GM12878 (cell line): ENCODE data around the gene CD2. TPM values are rescaled to one million over a fixed set of nuclear protein-coding genes. Genes with fewer than 3 reads are reported as not detected.

Experiments
- ATAC-seq: fragments of 200-7000 bp; cut with Tn5 transposase; 3 replicates; pipeline ENCODE4 v1.9.1; 2020; ENCODE audit warnings: mild to moderate bottlenecking, moderate library complexity
- BruUV-seq: library from RNA; stranded (reverse); fragments of 400-500 nt; replicated peaks from 2 replicates; lab custom pipeline; 2021; lab: Mats Ljungman, UMichigan
- CTCF ChIA-PET: fragments of 300-600 bp; sonication (Branson Sonifier 250); formaldehyde crosslinking; extraction: SDS; loops from one replicate; lab custom pipeline; 2021; ENCODE audit warnings: inconsistent platforms; lab: Yijun Ruan, JAX
- POLR2A ChIA-PET: fragments of 350-600 bp; formaldehyde crosslinking; extraction: SDS; loops from one replicate; lab custom pipeline; 2021; ENCODE audit warnings: inconsistent platforms; lab: Charles Lee
- RAD21 ChIA-PET: fragments of 300-600 bp; sonication (Branson Sonifier 250); formaldehyde crosslinking; loops from one replicate; lab custom pipeline; 2023; ENCODE audit warnings: antibody characterized with exemption; ENCODE audit not compliant: unreplicated experiment; lab: Charles Lee
- SMC1A ChIA-PET: fragments of 300-600 bp; sonication (Branson Sonifier 250); formaldehyde crosslinking; loops from one replicate; lab custom pipeline; 2023; ENCODE audit not compliant: unreplicated experiment, uncharacterized antibody; lab: Charles Lee
- DNase-seq: peaks from one replicate; pipeline ENCODE4 v3.0.0-alpha.2; 2011; ENCODE audit warnings: low read depth, low spot score
- FAIRE-seq: peaks from 3 replicates; lab custom pipeline; 2011; peaks lifted over from hg19 to GRCh38; lab: Jason Lieb, UNC
- H2AFZ ChIP-seq: 2 replicates; pipeline ENCODE4 v1.6.0; 2011; ENCODE audit warnings: low read depth, low read length, control low read depth; ENCODE audit not compliant: control insufficient read depth
- H3K27ac ChIP-seq: 2 replicates; pipeline ENCODE4 v1.5.1; 2011; ENCODE audit warnings: control low read depth; ENCODE audit not compliant: control insufficient read depth, insufficient read depth
- H3K27me3 ChIP-seq, 2 experiments: replicated peaks in 1 of 2; 2 replicates each; pipeline versions ENCODE4 v1.6.0 to v1.6.1; 2011; ENCODE audit warnings: low read length in 1 of 2; ENCODE audit not compliant: control insufficient read depth in 2 of 2, insufficient read depth in 2 of 2
- H3K36me3 ChIP-seq, 2 experiments: 2 replicates each; pipeline ENCODE4 v1.5.1; 2011; ENCODE audit warnings: low read length in 1 of 2; ENCODE audit not compliant: control insufficient read depth in 2 of 2, insufficient read depth in 2 of 2
- H3K4me1 ChIP-seq: 2 replicates; pipeline ENCODE4 v1.6.1; 2011; ENCODE audit warnings: mild to moderate bottlenecking, low read length, moderate library complexity, mixed read lengths; ENCODE audit not compliant: control insufficient read depth, insufficient read depth
- H3K4me2 ChIP-seq: 2 replicates; pipeline ENCODE4 v1.6.0; 2011; ENCODE audit warnings: control low read depth; ENCODE audit not compliant: control insufficient read depth, insufficient read depth
- H3K4me3 ChIP-seq: fragments of 200-600 bp; sonication (generic); 2 replicates; pipeline ENCODE4 v1.5.1; 2016
- H3K79me2 ChIP-seq: 2 replicates; pipeline ENCODE4 v1.6.0; 2011; ENCODE audit warnings: low read length; ENCODE audit not compliant: control insufficient read depth, insufficient read depth
- H3K9ac ChIP-seq: 2 replicates; pipeline ENCODE4 v1.8.0; 2011; ENCODE audit warnings: low read length, control low read depth, mixed read lengths; ENCODE audit not compliant: control insufficient read depth, insufficient read depth
- H3K9me3 ChIP-seq: replicated peaks from 3 replicates; pipeline ENCODE4 v1.5.1; 2011; ENCODE audit warnings: mild to moderate bottlenecking, low read length; ENCODE audit not compliant: control insufficient read depth, insufficient read depth
- H4K20me1 ChIP-seq: 2 replicates; pipeline ENCODE4 v1.6.0; 2011; ENCODE audit not compliant: control insufficient read depth, insufficient read depth
- ASH2L ChIP-seq: fragments of 300-600, 200-600 bp; sonication (generic); IDR thresholded peaks from 2 replicates; pipeline ENCODE4 v1.6.1; 2017; ENCODE audit warnings: low read depth, mild to moderate bottlenecking, borderline replicate concordance
- BMI1 ChIP-seq: fragments of 450-650 bp; IDR thresholded peaks from 2 replicates; pipeline ENCODE4 v1.6.1; 2016; ENCODE audit warnings: mild to moderate bottlenecking, moderate library complexity, borderline replicate concordance
- CHD4 ChIP-seq: fragments of 200-600 bp; sonication (generic); IDR thresholded peaks from 2 replicates; pipeline ENCODE4 v1.6.1; 2016; ENCODE audit warnings: mild to moderate bottlenecking
- CUX1 ChIP-seq: IDR thresholded peaks from 2 replicates; pipeline ENCODE4 v1.6.1; 2012; ENCODE audit warnings: improper control_type of control experiment, low read depth, low read length; ENCODE audit not compliant: insufficient replicate concordance
- DPF2 ChIP-seq: fragments of 450-650 bp; IDR thresholded peaks from 2 replicates; pipeline ENCODE4 v1.6.1; 2017; ENCODE audit warnings: mild to moderate bottlenecking
- GABPA ChIP-seq: IDR thresholded peaks from 2 replicates; pipeline ENCODE4 v1.6.1; 2014; ENCODE audit warnings: antibody characterized with exemption, low read depth, mild to moderate bottlenecking, inconsistent platforms
- HDAC2 ChIP-seq: fragments of 200-600 bp; sonication (generic); IDR thresholded peaks from 2 replicates; pipeline ENCODE4 v1.6.1; 2017
- MTA2 ChIP-seq: fragments of 450-650 bp; IDR thresholded peaks from 2 replicates; pipeline ENCODE4 v1.6.1; 2016; ENCODE audit warnings: low read depth, mild to moderate bottlenecking, moderate library complexity
- PAX5 ChIP-seq: IDR thresholded peaks from 2 replicates; pipeline ENCODE4 v1.6.1; 2011; ENCODE audit warnings: low read depth, low read length, borderline replicate concordance
- POLR2A ChIP-seq: IDR thresholded peaks from 2 replicates; pipeline ENCODE4 v1.6.1; 2011; ENCODE audit warnings: low read depth, mild to moderate bottlenecking, low read length
- SMAD5 ChIP-seq: IDR thresholded peaks from 2 replicates; pipeline ENCODE4 v1.6.1; 2016; ENCODE audit warnings: antibody characterized with exemption, low read depth
- SUZ12 ChIP-seq: fragments of 200-600 bp; sonication (generic); IDR thresholded peaks from one replicate; pipeline ENCODE4 v1.6.1; 2018; ENCODE audit warnings: antibody characterized with exemption, mild to moderate bottlenecking; ENCODE audit not compliant: unreplicated experiment
- ZNF622 ChIP-seq: fragments of 450-650 bp; IDR thresholded peaks from 2 replicates; pipeline ENCODE4 v1.6.1; 2017; ENCODE audit warnings: mild to moderate bottlenecking, inconsistent platforms
- WGBS: methylation state at CpG from one replicate; pipeline ENCODE4 v1.1.6; 2016; ENCODE audit warnings: low lambda C conversion rate; ENCODE audit not compliant: insufficient replicate concordance, insufficient coverage; ENCODE audit errors: missing lambda C conversion rate; 5-methylcytosine and 5-hydroxymethylcytosine counted together
- in situ Hi-C: fragments of 300-500 bp; cut with MboI; formaldehyde crosslinking; loops from 9 replicates; pipeline ENCODE4 v1.14.3; 2018; ENCODE audit warnings: mixed read lengths
- intact Hi-C: fragments of 100-400 bp; cut with micrococcal nuclease; formaldehyde crosslinking; loops from one replicate; pipeline ENCODE4 v1.14.2; 2022; ENCODE audit not compliant: unreplicated experiment
- polyA plus RNA-seq, 11 experiments: library from polyadenylated mRNA; depleted of rRNA in 4 of 11; unstranded in 6 of 11; stranded (reverse) in 5 of 11; fragments of >200 nt; fragmentation: Nextera tagmentation in 4 of 11; fragmentation: Illumina TruSeq in 1 of 11; extraction: Ambion mirVana in 4 of 11; extraction: Trizol in 1 of 11; gene quantifications; 1 replicate in 1 of 11; 2 replicates in 10 of 11; pipeline versions ENCODE4 v1.2.1 to v1.2.3, GENCODE V29; 2011 to 2016; ENCODE audit warnings: inconsistent platforms in 2 of 11, missing spikeins in 2 of 11, low read depth in 1 of 11
- total RNA-seq, 4 experiments: library from RNA; depleted of rRNA in 3 of 4; stranded (reverse); fragments of >200 nt in 3 of 4; fragmentation: Illumina TruSeq in 1 of 4; extraction: Trizol in 1 of 4; gene quantifications; 2 replicates each; pipeline versions ENCODE4 v1.2.1 to v1.2.3, GENCODE V29; 2013 to 2021
- TF ChIP-seq, protein P1 (sequence below): fragments of 450-650 bp; IDR thresholded peaks from 2 replicates; pipeline ENCODE4 v1.6.1; 2018; ENCODE audit warnings: mild to moderate bottlenecking, low read depth, moderate library complexity; ENCODE audit not compliant: partially characterized antibody

The CD2 gene
- total and polyA plus RNA-seq, 10 of the 15 experiments (the other 5 are each of a cell fraction or from before 2014, with no cell fraction given) = 0.15 to 4.3 (median 2.8) TPM

DNA sequence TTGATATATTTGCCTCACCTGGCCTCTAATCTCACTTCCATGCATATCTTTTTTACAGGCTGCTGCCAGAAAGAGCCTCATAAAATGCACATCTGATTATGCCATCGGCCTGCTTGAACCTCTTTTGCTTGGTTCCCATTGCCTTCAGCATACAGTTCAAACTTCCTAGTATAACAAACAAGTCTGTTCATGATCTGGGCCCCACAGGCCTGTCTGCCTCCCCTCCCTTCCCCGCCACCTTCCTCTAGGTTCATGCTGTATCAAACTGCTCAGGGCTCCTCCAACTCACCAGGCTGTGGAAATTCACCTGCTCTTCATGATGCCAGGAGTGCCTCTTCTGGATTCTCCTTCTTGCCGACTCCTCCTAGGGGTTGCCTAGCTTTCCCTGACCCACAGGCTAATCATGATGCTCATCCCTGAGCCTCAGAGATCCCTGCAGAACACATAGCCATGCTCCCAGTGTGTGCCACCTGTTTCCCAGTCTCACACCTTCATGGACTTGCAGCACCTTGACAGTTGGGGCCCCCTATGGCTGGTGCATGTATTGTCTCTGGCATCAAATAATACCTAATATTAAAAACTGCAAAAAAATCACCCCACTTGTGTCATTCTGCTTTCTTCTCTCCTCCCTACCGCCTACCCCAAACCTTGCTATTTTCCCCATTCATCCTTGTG lies 33.7 kb upstream of the CD2 start:
- TF ChIP-seq MTA2 = no peak
- no peak for TF ChIP-seq PAX5
- TF ChIP-seq ASH2L = no peak
- TF ChIP-seq ZNF622 = no peak
- TF ChIP-seq GABPA = no peak
- no peak for TF ChIP-seq CUX1
- no peak for TF ChIP-seq SMAD5
- TF ChIP-seq CHD4 = no peak
- TF ChIP-seq HDAC2 = no peak
- TF ChIP-seq SUZ12 = no peak
- no peak for TF ChIP-seq BMI1
- no peak for TF ChIP-seq DPF2
- no peak for TF ChIP-seq POLR2A
- TF ChIP-seq, protein P1, sequence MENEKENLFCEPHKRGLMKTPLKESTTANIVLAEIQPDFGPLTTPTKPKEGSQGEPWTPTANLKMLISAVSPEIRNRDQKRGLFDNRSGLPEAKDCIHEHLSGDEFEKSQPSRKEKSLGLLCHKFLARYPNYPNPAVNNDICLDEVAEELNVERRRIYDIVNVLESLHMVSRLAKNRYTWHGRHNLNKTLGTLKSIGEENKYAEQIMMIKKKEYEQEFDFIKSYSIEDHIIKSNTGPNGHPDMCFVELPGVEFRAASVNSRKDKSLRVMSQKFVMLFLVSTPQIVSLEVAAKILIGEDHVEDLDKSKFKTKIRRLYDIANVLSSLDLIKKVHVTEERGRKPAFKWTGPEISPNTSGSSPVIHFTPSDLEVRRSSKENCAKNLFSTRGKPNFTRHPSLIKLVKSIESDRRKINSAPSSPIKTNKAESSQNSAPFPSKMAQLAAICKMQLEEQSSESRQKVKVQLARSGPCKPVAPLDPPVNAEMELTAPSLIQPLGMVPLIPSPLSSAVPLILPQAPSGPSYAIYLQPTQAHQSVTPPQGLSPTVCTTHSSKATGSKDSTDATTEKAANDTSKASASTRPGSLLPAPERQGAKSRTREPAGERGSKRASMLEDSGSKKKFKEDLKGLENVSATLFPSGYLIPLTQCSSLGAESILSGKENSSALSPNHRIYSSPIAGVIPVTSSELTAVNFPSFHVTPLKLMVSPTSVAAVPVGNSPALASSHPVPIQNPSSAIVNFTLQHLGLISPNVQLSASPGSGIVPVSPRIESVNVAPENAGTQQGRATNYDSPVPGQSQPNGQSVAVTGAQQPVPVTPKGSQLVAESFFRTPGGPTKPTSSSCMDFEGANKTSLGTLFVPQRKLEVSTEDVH = no peak
- 40% methylated on average over 4 of the region's 4 CpGs for WGBS
- Histone ChIP-seq H3K9me3 (peaks cover 4% of the 10 kb centered on the region; the same call in 2 of the 3 replicates), H3K27me3 (no peaks in the 10 kb centered on the region), H3K27ac (no peak overlapping the region), H3K4me3 (no peak overlapping the region), H3K79me2 (no peaks in the 10 kb centered on the region), H4K20me1 (no peaks in the 10 kb centered on the region), H2AFZ (no peak overlapping the region), H3K36me3 (no peaks in the 10 kb centered on the region), H3K4me1 (no peaks in the 10 kb centered on the region), H3K4me2 (no peak overlapping the region), H3K9ac (no peak overlapping the region)
- SMC1A ChIA-PET = interaction anchor here (0.6 to 0.7 kb wide), 2 partner anchors 17 to 408 kb away, joined by 3 to 4 read pairs; no protein-coding TSS in a partner anchor
- POLR2A ChIA-PET = interaction anchor here (0.7 kb wide), 1 partner anchor 162 kb away, joined by 3 read pairs; no protein-coding TSS in a partner anchor
- ATAC-seq = no peak
- no TSS peak for BruUV-seq
- in situ Hi-C loops = no loop called here
- RAD21 ChIA-PET = no interaction called here
- DNase-seq = no peak
- CTCF ChIA-PET = no interaction called here
- FAIRE-seq = no peak
- intact Hi-C loops = loop anchor here (5.0 kb wide), 1 partner anchor 148 kb away; the partner anchor contains the start of gene CD58
